GM12878 (cell line): ENCODE measurements around the gene KDSR. TPM values are rescaled to one million over a fixed set of nuclear protein-coding genes. Genes with fewer than 3 reads are reported as not detected.

ENCODE experiments used
- CBX5 ChIP-seq: sonication (generic); IDR thresholded peaks from 2 replicates; pipeline ENCODE4 v1.6.1; 2016; ENCODE audit warnings: low read depth, moderate library complexity, mild to moderate bottlenecking, inconsistent platforms
- EP300 ChIP-seq, 2 experiments: fragments of 150-350 bp in 1 of 2; IDR thresholded peaks; 2 replicates each; pipeline ENCODE4 v1.6.1; 2011 to 2012; ENCODE audit warnings: low read depth in 2 of 2, low read length in 2 of 2, borderline replicate concordance in 1 of 2, improper control_type of control experiment in 1 of 2, inconsistent platforms in 1 of 2; ENCODE audit not compliant: control insufficient read depth in 1 of 2
- POLR2AphosphoS5 ChIP-seq: IDR thresholded peaks from 2 replicates; pipeline ENCODE4 v1.6.1; 2011; ENCODE audit warnings: mild to moderate bottlenecking, low read length, inconsistent platforms
- ZBTB11 ChIP-seq: fragments of 450-650 bp; formaldehyde crosslinking; IDR thresholded peaks from 2 replicates; pipeline ENCODE4 v1.5.0; 2022; ENCODE audit warnings: mild to moderate bottlenecking, missing genetic modification characterization
- ZBTB40 ChIP-seq: fragments of 450-650 bp; IDR thresholded peaks from 2 replicates; pipeline ENCODE4 v1.6.1; 2016; ENCODE audit warnings: mild to moderate bottlenecking, moderate library complexity, borderline replicate concordance
- ZNF384 ChIP-seq: IDR thresholded peaks from 2 replicates; pipeline ENCODE4 v1.6.1; 2012; ENCODE audit warnings: low read depth, mild to moderate bottlenecking, low read length, improper control_type of control experiment, borderline replicate concordance
- ZSCAN29 ChIP-seq: fragments of 450-650 bp; IDR thresholded peaks from 2 replicates; pipeline ENCODE4 v1.6.1; 2017; ENCODE audit warnings: mild to moderate bottlenecking, moderate library complexity
- polyA plus RNA-seq, 11 experiments: library from polyadenylated mRNA; depleted of rRNA in 4 of 11; unstranded in 6 of 11; stranded (reverse) in 5 of 11; fragments of >200 nt; fragmentation: Nextera tagmentation in 4 of 11; fragmentation: Illumina TruSeq in 1 of 11; extraction: Ambion mirVana in 4 of 11; extraction: Trizol in 1 of 11; gene quantifications; 1 replicate in 1 of 11; 2 replicates in 10 of 11; pipeline versions ENCODE4 v1.2.1 to v1.2.3, GENCODE V29; 2011 to 2016; ENCODE audit warnings: inconsistent platforms in 2 of 11, missing spikeins in 2 of 11, low read depth in 1 of 11
- total RNA-seq, 4 experiments: library from RNA; depleted of rRNA in 3 of 4; stranded (reverse); fragments of >200 nt in 3 of 4; fragmentation: Illumina TruSeq in 1 of 4; extraction: Trizol in 1 of 4; gene quantifications; 2 replicates each; pipeline versions ENCODE4 v1.2.1 to v1.2.3, GENCODE V29; 2013 to 2021
- TF ChIP-seq, protein P1 (sequence below): IDR thresholded peaks from 2 replicates; pipeline ENCODE4 v1.6.1; 2011; ENCODE audit warnings: borderline replicate concordance, low read depth, mild to moderate bottlenecking, moderate library complexity, mixed read lengths, low read length; ENCODE audit not compliant: insufficient read depth; ENCODE audit errors: extremely low read length
- TF ChIP-seq, protein P2 (sequence below): fragments of 450-650 bp; IDR thresholded peaks from 2 replicates; pipeline ENCODE4 v1.6.1; 2016; ENCODE audit warnings: mild to moderate bottlenecking
- TF ChIP-seq, protein P3 (sequence below): fragments of 450-650 bp; IDR thresholded peaks from 2 replicates; pipeline ENCODE4 v1.6.1; 2017; ENCODE audit warnings: mild to moderate bottlenecking, low read depth, inconsistent platforms; ENCODE audit not compliant: poor library complexity, severe bottlenecking
- TF ChIP-seq, protein P4 (sequence below): fragments of 450-650 bp; conservative IDR thresholded peaks from 2 replicates; pipeline ENCODE4 v1.6.1; 2017; ENCODE audit warnings: mild to moderate bottlenecking, moderate library complexity

The KDSR gene
- total and polyA plus RNA-seq, 10 of the 15 experiments (the other 5 are each of a cell fraction or from before 2014, with no cell fraction given) = 5.2 to 25.9 (median 14.3) TPM

GRCh38 chr18:63299837-63300745 is 66.9 kb downstream of the KDSR start (continued):
- TF ChIP-seq, protein P1, sequence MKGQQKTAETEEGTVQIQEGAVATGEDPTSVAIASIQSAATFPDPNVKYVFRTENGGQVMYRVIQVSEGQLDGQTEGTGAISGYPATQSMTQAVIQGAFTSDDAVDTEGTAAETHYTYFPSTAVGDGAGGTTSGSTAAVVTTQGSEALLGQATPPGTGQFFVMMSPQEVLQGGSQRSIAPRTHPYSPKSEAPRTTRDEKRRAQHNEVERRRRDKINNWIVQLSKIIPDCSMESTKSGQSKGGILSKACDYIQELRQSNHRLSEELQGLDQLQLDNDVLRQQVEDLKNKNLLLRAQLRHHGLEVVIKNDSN = no peak
- no peak for TF ChIP-seq ZBTB11 (CRISPR knock-in tag)
- TF ChIP-seq POLR2AphosphoS5 = no peak
- 0 out of 4 replicates have a peak, but pooled peaks of 1 of the 2 experiments have one; percentile 23 for TF ChIP-seq EP300 (IDR thresholded peaks at IDR 0.05; ENCODE audit: borderline replicate concordance in 1 of 2, control insufficient read depth in 1 of 2, low read depth in 2 of 2, low read length in 2 of 2)
- TF ChIP-seq, protein P2, sequence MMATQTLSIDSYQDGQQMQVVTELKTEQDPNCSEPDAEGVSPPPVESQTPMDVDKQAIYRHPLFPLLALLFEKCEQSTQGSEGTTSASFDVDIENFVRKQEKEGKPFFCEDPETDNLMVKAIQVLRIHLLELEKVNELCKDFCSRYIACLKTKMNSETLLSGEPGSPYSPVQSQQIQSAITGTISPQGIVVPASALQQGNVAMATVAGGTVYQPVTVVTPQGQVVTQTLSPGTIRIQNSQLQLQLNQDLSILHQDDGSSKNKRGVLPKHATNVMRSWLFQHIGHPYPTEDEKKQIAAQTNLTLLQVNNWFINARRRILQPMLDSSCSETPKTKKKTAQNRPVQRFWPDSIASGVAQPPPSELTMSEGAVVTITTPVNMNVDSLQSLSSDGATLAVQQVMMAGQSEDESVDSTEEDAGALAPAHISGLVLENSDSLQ = no peak
- TF ChIP-seq ZSCAN29 = no peak
- TF ChIP-seq ZBTB40 = peak; percentile 41; the same call in 1 of the 2 replicates
- TF ChIP-seq, protein P3, sequence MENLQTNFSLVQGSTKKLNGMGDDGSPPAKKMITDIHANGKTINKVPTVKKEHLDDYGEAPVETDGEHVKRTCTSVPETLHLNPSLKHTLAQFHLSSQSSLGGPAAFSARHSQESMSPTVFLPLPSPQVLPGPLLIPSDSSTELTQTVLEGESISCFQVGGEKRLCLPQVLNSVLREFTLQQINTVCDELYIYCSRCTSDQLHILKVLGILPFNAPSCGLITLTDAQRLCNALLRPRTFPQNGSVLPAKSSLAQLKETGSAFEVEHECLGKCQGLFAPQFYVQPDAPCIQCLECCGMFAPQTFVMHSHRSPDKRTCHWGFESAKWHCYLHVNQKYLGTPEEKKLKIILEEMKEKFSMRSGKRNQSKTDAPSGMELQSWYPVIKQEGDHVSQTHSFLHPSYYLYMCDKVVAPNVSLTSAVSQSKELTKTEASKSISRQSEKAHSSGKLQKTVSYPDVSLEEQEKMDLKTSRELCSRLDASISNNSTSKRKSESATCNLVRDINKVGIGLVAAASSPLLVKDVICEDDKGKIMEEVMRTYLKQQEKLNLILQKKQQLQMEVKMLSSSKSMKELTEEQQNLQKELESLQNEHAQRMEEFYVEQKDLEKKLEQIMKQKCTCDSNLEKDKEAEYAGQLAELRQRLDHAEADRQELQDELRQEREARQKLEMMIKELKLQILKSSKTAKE = no peak
- TF ChIP-seq, protein P4, sequence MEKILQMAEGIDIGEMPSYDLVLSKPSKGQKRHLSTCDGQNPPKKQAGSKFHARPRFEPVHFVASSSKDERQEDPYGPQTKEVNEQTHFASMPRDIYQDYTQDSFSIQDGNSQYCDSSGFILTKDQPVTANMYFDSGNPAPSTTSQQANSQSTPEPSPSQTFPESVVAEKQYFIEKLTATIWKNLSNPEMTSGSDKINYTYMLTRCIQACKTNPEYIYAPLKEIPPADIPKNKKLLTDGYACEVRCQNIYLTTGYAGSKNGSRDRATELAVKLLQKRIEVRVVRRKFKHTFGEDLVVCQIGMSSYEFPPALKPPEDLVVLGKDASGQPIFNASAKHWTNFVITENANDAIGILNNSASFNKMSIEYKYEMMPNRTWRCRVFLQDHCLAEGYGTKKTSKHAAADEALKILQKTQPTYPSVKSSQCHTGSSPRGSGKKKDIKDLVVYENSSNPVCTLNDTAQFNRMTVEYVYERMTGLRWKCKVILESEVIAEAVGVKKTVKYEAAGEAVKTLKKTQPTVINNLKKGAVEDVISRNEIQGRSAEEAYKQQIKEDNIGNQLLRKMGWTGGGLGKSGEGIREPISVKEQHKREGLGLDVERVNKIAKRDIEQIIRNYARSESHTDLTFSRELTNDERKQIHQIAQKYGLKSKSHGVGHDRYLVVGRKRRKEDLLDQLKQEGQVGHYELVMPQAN = no peak
- no peak for TF ChIP-seq CBX5
- no peak for TF ChIP-seq ZNF384
